GM12801 (cell line): ENCODE measurements around the gene RNF125.

Experiments
- CTCF ChIP-seq: IDR thresholded peaks from one replicate; pipeline ENCODE4 v1.5.1; 2011; ENCODE audit warnings: control low read depth; ENCODE audit not compliant: insufficient read length; ENCODE audit errors: extremely low read depth

RNF125 gene

GRCh38 chr18:32011193-32011592 is 7.4 kb upstream of the RNF125 start:
- no peak for TF ChIP-seq CTCF

GRCh38 chr18:32019251-32019948 is 775 bp downstream of the RNF125 start:
- no peak for TF ChIP-seq CTCF

- TF ChIP-seq CTCF, result no peak
Measured at GRCh38 chr18:32021756-32022564, 3.3 kb downstream of the RNF125 start.

- TF ChIP-seq CTCF, result no peak
Measured at GRCh38 chr18:32025744-32026143, 7.1 kb downstream of the RNF125 start.

- no peak for TF ChIP-seq CTCF
Measured at GRCh38 chr18:32026491-32027086, 8.0 kb downstream of the RNF125 start.

GRCh38 chr18:32029558-32029957 is 10.9 kb downstream of the RNF125 start:
- TF ChIP-seq CTCF, result no peak

GRCh38 chr18:32032609-32033008 is 14.0 kb downstream of the RNF125 start:
- no peak for TF ChIP-seq CTCF
